OCI-LY1 (cell line): ENCODE data around the gene TRAPPC14.

ENCODE experiments used
- H2AFZ ChIP-seq: fragments of 200-600 bp; sonication (generic), shearing (Covaris generic); 2 replicates; pipeline ENCODE4 v1.6.0; 2014; ENCODE audit warnings: antibody characterized with exemption, mild to moderate bottlenecking, low read length
- H3F3A ChIP-seq: fragments of 200-600 bp; sonication (generic), shearing (Covaris generic); 2 replicates; pipeline ENCODE4 v1.6.0; 2014; ENCODE audit warnings: mild to moderate bottlenecking, antibody characterized with exemption, low read length, moderate library complexity; ENCODE audit not compliant: insufficient read depth
- H3K27ac ChIP-seq: fragments of 200-600 bp; sonication (generic); 2 replicates; pipeline ENCODE4 v1.5.1; 2014; ENCODE audit warnings: low read length, mixed run types, mild to moderate bottlenecking, low read depth; ENCODE audit not compliant: poor library complexity, severe bottlenecking
- H3K27me3 ChIP-seq: fragments of 200-600 bp; sonication (generic); 2 replicates; pipeline ENCODE4 v1.6.0; 2014; ENCODE audit warnings: antibody characterized with exemption, mild to moderate bottlenecking, low read length, moderate library complexity; ENCODE audit not compliant: insufficient read depth
- H3K36me3 ChIP-seq: fragments of 200-600 bp; sonication (generic); 2 replicates; pipeline ENCODE4 v1.6.1; 2014; ENCODE audit warnings: mild to moderate bottlenecking, antibody characterized with exemption, low read length, moderate library complexity, mixed read lengths; ENCODE audit not compliant: insufficient read depth
- H3K4me1 ChIP-seq: fragments of 200-600 bp; sonication (generic); 2 replicates; pipeline ENCODE4 v1.5.1; 2014; ENCODE audit warnings: mild to moderate bottlenecking, low read length, moderate library complexity; ENCODE audit not compliant: insufficient read depth, severe bottlenecking
- H3K4me2 ChIP-seq: fragments of 200-600 bp; sonication (generic), shearing (Covaris generic); 2 replicates; pipeline ENCODE4 v1.6.1; 2014; ENCODE audit warnings: low read length
- H3K4me3 ChIP-seq: fragments of 200-600 bp; sonication (generic); 2 replicates; pipeline ENCODE4 v1.5.1; 2014; ENCODE audit warnings: low read length, low read depth, mild to moderate bottlenecking, mixed read lengths; ENCODE audit not compliant: poor library complexity, severe bottlenecking
- H3K79me2 ChIP-seq: fragments of 200-600 bp; shearing (Covaris generic); 2 replicates; pipeline ENCODE4 v1.6.1; 2016; ENCODE audit warnings: mixed run types, low read length, mixed read lengths; ENCODE audit not compliant: insufficient read depth
- H3K9ac ChIP-seq: fragments of 200-600 bp; sonication (generic), shearing (Covaris generic); 2 replicates; pipeline ENCODE4 v1.6.1; 2014; ENCODE audit warnings: mild to moderate bottlenecking, low read length, mixed read lengths
- H3K9me2 ChIP-seq: fragments of 200-600 bp; sonication (generic), shearing (Covaris generic); 2 replicates; pipeline ENCODE4 v1.6.1; 2014; ENCODE audit warnings: low read depth, mild to moderate bottlenecking, low read length, mixed read lengths
- H3K9me3 ChIP-seq: fragments of 200-600 bp; shearing (Covaris generic); 2 replicates; pipeline ENCODE4 v1.6.1; 2014; ENCODE audit warnings: low read length, mixed read lengths
- H4K20me1 ChIP-seq: fragments of 200-600 bp; sonication (generic), shearing (Covaris generic); 2 replicates; pipeline ENCODE4 v1.6.0; 2016; ENCODE audit warnings: mild to moderate bottlenecking, low read length; ENCODE audit not compliant: insufficient read depth
- CTCF ChIP-seq: fragments of 200-600 bp; sonication (generic), shearing (Covaris generic); IDR thresholded peaks from 2 replicates; pipeline ENCODE4 v1.5.1; 2017; ENCODE audit warnings: mild to moderate bottlenecking, antibody characterized with exemption, low read length, moderate library complexity, mixed read lengths
- EZH2 ChIP-seq: fragments of 200-600 bp; sonication (generic), shearing (Covaris generic); IDR thresholded peaks from 2 replicates; pipeline ENCODE4 v1.8.0; 2017; ENCODE audit warnings: borderline replicate concordance, mixed run types, mild to moderate bottlenecking, antibody characterized with exemption, low read length, moderate library complexity, mixed read lengths

Gene TRAPPC14

GRCh38 chr7:100124301-100125230 lies 34.0 kb downstream of the TRAPPC14 start:
- Histone ChIP-seq H4K20me1 (no peaks in the 10 kb centered on the region), H2AFZ (no peak overlapping the region), H3K9me3 (no peaks in the 10 kb centered on the region), H3K4me1 (peaks cover 48% of the 10 kb centered on the region), H3K9me2 (no peaks in the 10 kb centered on the region), H3K36me3 (peaks cover 18% of the 10 kb centered on the region; the same call in 1 of the 2 replicates), H3K4me2 (peak overlapping the region; percentile 32), H3K4me3 (peak overlapping the region; percentile 70), H3K9ac (peak overlapping the region; percentile 24; the same call in 1 of the 2 replicates), H3K27ac (peak overlapping the region; percentile 65), H3F3A (no peaks in the 10 kb centered on the region), H3K79me2 (no peaks in the 10 kb centered on the region), H3K27me3 (no peaks in the 10 kb centered on the region)
- TF ChIP-seq EZH2 = no peak
- TF ChIP-seq CTCF = no peak

GRCh38 chr7:100122568-100122967 lies 36.0 kb downstream of the TRAPPC14 start:
- H3K27me3 ChIP-seq = no peaks in the 10 kb centered on the region
- no peaks in the 10 kb centered on the region for H3K9me2 ChIP-seq
- peak overlapping the region; percentile 2; the same call in 1 of the 2 replicates for H3K4me2 ChIP-seq
- no peaks in the 10 kb centered on the region for H3F3A ChIP-seq
- no peaks in the 10 kb centered on the region for H4K20me1 ChIP-seq
- no peak overlapping the region for H3K4me3 ChIP-seq
- peaks cover 47% of the 10 kb centered on the region for H3K4me1 ChIP-seq
- H3K9me3 ChIP-seq = no peaks in the 10 kb centered on the region
- H3K27ac ChIP-seq = peak overlapping the region; percentile 35
- no peak overlapping the region; the same call in 1 of the 2 replicates for H3K9ac ChIP-seq
- H3K36me3 ChIP-seq = peaks cover 18% of the 10 kb centered on the region; the same call in 1 of the 2 replicates
- TF ChIP-seq CTCF (no peak), EZH2 (no peak)
- H2AFZ ChIP-seq = no peak overlapping the region
- no peaks in the 10 kb centered on the region for H3K79me2 ChIP-seq

- Histone ChIP-seq H3K9ac (no peak overlapping the region; the same call in 1 of the 2 replicates), H3K4me3 (no peak overlapping the region), H3K27me3 (no peaks in the 10 kb centered on the region), H2AFZ (no peak overlapping the region), H3K27ac (peak overlapping the region; percentile 35), H3K79me2 (no peaks in the 10 kb centered on the region), H3F3A (no peaks in the 10 kb centered on the region), H3K4me1 (peaks cover 45% of the 10 kb centered on the region), H3K36me3 (peaks cover 18% of the 10 kb centered on the region; the same call in 1 of the 2 replicates), H4K20me1 (no peaks in the 10 kb centered on the region), H3K4me2 (peak overlapping the region; percentile 2; the same call in 1 of the 2 replicates), H3K9me2 (no peaks in the 10 kb centered on the region), H3K9me3 (no peaks in the 10 kb centered on the region)
- TF ChIP-seq EZH2 = no peak
- TF ChIP-seq CTCF = no peak
Observed at GRCh38 chr7:100122067-100122466, 36.5 kb downstream of the TRAPPC14 start.
